VCaP (cell line): ENCODE measurements around the gene DCLK1.

ENCODE experiments used
- H3K27ac ChIP-seq: fragments of 450-650 bp; 2 replicates; pipeline ENCODE4 v1.5.1; 2017
- CTCF ChIP-seq: fragments of 450-650 bp; conservative IDR thresholded peaks from 2 replicates; pipeline ENCODE4 v1.5.1; 2017; ENCODE audit warnings: mild to moderate bottlenecking, moderate library complexity

DCLK1 gene

GRCh38 chr13:36160297-36160696 is 29.1 kb upstream of the DCLK1 start:
- H3K27ac ChIP-seq: no peak overlapping the region
- TF ChIP-seq CTCF: no peak

- peak overlapping the region; percentile 88; the same call in 1 of the 2 replicates for H3K27ac ChIP-seq
- TF ChIP-seq CTCF: no peak
Observed at GRCh38 chr13:36158611-36159010, 27.4 kb upstream of the DCLK1 start.

- no peak for TF ChIP-seq CTCF
- H3K27ac ChIP-seq: peak overlapping the region; percentile 88
Observed at GRCh38 chr13:36157480-36157879, 26.3 kb upstream of the DCLK1 start.

GRCh38 chr13:36154567-36155291 is 23.5 kb upstream of the DCLK1 start:
- TF ChIP-seq CTCF: no peak

GRCh38 chr13:36151591-36151990 is 20.4 kb upstream of the DCLK1 start:
- no peak overlapping the region for H3K27ac ChIP-seq
- no peak for TF ChIP-seq CTCF

More at GRCh38 chr13:36154567-36155291, 23.5 kb upstream of the DCLK1 start:
- no peak overlapping the region for H3K27ac ChIP-seq

GRCh38 chr13:36148446-36148845 is 17.3 kb upstream of the DCLK1 start:
- peak overlapping the region; percentile 83 for H3K27ac ChIP-seq
- TF ChIP-seq CTCF: no peak

- peak overlapping the region; percentile 83 for H3K27ac ChIP-seq
- no peak for TF ChIP-seq CTCF
Observed at GRCh38 chr13:36147330-36147729, 16.1 kb upstream of the DCLK1 start.
